ENCODE measurements around the gene PLCXD1. TPM values are rescaled to one million over a fixed set of nuclear protein-coding genes. Genes with fewer than 3 reads are reported as not detected.

PLCXD1 gene
- total and polyA plus RNA-seq, 9 of the 15 experiments (the other 6 are each of a cell fraction or from before 2014, with no cell fraction given), result 6.0 to 60.2 (median 39.5) TPM

DNA sequence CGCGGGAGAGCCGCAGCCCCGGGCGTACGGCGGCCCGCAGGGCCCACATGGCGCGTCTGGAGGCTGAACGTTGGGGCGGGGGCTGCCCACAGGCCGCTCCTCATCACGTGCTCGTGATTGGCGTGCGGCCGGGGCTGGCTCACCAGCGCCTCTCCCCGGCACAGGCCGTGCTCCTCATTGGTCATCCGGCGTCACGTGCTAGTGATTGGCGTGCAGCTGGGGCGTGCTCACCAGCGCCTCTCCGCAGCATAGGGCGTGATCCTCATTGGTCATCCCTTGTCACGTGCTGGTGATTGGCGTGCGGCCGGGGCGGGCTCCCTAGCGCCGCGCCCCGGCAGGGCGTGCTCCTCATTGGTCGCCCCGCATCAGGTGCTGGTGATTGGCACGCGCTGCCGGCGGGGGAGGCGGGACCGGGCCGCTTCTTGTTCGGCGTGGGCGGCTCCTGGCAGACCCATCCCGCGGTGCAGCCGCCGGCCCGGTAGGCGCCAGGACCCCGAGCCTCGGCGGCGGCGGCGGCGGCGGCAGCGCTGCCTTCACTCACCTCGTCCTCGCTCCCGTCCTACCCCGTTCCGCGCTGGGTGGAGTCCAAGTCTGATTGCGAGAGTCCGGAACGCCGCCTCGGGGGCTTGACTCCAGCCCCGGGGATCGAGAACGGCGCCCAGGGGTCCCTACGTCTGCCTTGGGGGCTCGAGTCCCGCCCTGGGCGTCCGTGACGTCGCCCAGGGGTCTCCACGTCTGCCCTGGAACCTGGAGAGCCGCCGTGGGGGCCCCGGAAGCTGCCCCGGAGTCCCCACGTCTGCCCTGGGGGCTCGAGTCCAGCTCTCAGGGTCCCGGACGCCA, 37.8 kb downstream of the PLCXD1 start, which contains the start of gene GTPBP6 (continued):
- TF ChIP-seq KAT7 (CRISPR knock-in tag; IDR thresholded peaks at IDR 0.05; ENCODE audit: borderline replicate concordance) (no peak), CHD2 (IDR thresholded peaks at IDR 0.05; ENCODE audit: low read depth, low read length) (peak; percentile 81), ZNF444 (CRISPR knock-in tag; IDR thresholded peaks at IDR 0.05) (no peak), PBX2 (CRISPR knock-in tag; IDR thresholded peaks at IDR 0.05; ENCODE audit: low read depth) (peak; percentile 99), PBX2 (tag; conservative IDR thresholded peaks at IDR 0.05; ENCODE audit: low read depth) (peak; percentile 99), OTX1 (CRISPR knock-in tag; IDR thresholded peaks at IDR 0.05) (no peak), TRIM28 (IDR thresholded peaks at IDR 0.05) (no peak), RBM14 (IDR thresholded peaks at IDR 0.05; ENCODE audit: borderline replicate concordance, insufficient read depth, low read depth, low read length) (no peak), BRD4 (IDR thresholded peaks at IDR 0.05) (no peak), MAFK (IDR thresholded peaks at IDR 0.05; ENCODE audit: low read length) (no peak), FOXJ3 (CRISPR knock-in tag; IDR thresholded peaks at IDR 0.05) (no peak), ZNF212 (CRISPR knock-in tag; IDR thresholded peaks at IDR 0.05) (no peak), SPI1 (IDR thresholded peaks at IDR 0.05; ENCODE audit: borderline replicate concordance, low read depth, low read length) (no peak), CTCF (IDR thresholded peaks at IDR 0.05 in 2 of 3, conservative IDR thresholded peaks at IDR 0.05 in 1 of 3; ENCODE audit: insufficient read depth in 2 of 3, low read depth in 1 of 3, low read length in 3 of 3) (peak; percentile 19 to 32 (median 30); a peak in 1 of 6 replicates), MEF2A (IDR thresholded peaks at IDR 0.05; ENCODE audit: control insufficient read depth, low read depth, low read length) (no peak)
- TF ChIP-seq, protein P1, sequence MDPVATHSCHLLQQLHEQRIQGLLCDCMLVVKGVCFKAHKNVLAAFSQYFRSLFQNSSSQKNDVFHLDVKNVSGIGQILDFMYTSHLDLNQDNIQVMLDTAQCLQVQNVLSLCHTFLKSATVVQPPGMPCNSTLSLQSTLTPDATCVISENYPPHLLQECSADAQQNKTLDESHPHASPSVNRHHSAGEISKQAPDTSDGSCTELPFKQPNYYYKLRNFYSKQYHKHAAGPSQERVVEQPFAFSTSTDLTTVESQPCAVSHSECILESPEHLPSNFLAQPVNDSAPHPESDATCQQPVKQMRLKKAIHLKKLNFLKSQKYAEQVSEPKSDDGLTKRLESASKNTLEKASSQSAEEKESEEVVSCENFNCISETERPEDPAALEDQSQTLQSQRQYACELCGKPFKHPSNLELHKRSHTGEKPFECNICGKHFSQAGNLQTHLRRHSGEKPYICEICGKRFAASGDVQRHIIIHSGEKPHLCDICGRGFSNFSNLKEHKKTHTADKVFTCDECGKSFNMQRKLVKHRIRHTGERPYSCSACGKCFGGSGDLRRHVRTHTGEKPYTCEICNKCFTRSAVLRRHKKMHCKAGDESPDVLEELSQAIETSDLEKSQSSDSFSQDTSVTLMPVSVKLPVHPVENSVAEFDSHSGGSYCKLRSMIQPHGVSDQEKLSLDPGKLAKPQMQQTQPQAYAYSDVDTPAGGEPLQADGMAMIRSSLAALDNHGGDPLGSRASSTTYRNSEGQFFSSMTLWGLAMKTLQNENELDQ (CRISPR knock-in tag; IDR thresholded peaks at IDR 0.05; ENCODE audit: borderline replicate concordance), result no peak
- TF ChIP-seq, protein P2, sequence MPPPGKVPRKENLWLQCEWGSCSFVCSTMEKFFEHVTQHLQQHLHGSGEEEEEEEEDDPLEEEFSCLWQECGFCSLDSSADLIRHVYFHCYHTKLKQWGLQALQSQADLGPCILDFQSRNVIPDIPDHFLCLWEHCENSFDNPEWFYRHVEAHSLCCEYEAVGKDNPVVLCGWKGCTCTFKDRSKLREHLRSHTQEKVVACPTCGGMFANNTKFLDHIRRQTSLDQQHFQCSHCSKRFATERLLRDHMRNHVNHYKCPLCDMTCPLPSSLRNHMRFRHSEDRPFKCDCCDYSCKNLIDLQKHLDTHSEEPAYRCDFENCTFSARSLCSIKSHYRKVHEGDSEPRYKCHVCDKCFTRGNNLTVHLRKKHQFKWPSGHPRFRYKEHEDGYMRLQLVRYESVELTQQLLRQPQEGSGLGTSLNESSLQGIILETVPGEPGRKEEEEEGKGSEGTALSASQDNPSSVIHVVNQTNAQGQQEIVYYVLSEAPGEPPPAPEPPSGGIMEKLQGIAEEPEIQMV (tag; conservative IDR thresholded peaks at IDR 0.05; ENCODE audit: low read depth), result no peak
- TF ChIP-seq, protein P3, sequence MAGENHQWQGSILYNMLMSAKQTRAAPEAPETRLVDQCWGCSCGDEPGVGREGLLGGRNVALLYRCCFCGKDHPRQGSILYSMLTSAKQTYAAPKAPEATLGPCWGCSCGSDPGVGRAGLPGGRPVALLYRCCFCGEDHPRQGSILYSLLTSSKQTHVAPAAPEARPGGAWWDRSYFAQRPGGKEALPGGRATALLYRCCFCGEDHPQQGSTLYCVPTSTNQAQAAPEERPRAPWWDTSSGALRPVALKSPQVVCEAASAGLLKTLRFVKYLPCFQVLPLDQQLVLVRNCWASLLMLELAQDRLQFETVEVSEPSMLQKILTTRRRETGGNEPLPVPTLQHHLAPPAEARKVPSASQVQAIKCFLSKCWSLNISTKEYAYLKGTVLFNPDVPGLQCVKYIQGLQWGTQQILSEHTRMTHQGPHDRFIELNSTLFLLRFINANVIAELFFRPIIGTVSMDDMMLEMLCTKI (IDR thresholded peaks at IDR 0.05; ENCODE audit: partially characterized antibody), result no peak
